ENCODE data around the gene CD74.

CD74 gene

DNA sequence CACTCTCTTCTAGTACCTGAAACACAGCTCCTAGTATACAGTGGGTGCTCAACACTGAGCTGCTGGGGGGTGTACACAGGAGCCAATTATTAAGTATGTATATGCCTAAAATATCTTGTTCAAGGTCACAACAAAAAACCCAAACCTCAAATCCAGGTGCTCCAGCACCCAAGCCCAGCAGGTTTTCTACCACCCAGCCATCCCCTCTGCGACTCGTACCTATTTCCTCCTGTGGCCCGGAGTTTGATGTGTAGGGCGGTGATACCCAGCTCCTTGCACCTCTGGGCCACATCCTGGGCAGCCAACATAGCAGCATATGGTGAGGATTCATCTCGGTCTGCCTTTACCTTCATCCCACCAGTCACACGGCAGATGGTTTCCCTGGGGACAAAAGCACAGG is 33.9 kb upstream of the CD74 start:
- TF ChIP-seq, protein P1, sequence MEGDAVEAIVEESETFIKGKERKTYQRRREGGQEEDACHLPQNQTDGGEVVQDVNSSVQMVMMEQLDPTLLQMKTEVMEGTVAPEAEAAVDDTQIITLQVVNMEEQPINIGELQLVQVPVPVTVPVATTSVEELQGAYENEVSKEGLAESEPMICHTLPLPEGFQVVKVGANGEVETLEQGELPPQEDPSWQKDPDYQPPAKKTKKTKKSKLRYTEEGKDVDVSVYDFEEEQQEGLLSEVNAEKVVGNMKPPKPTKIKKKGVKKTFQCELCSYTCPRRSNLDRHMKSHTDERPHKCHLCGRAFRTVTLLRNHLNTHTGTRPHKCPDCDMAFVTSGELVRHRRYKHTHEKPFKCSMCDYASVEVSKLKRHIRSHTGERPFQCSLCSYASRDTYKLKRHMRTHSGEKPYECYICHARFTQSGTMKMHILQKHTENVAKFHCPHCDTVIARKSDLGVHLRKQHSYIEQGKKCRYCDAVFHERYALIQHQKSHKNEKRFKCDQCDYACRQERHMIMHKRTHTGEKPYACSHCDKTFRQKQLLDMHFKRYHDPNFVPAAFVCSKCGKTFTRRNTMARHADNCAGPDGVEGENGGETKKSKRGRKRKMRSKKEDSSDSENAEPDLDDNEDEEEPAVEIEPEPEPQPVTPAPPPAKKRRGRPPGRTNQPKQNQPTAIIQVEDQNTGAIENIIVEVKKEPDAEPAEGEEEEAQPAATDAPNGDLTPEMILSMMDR (conservative IDR thresholded peaks at IDR 0.05) = no peak
- TF ChIP-seq ZFX (IDR thresholded peaks at IDR 0.05) = no peak
- H3K27ac ChIP-seq = 0 out of 2 replicates have a peak overlapping the region, but pooled peaks have one; percentile 93

DNA sequence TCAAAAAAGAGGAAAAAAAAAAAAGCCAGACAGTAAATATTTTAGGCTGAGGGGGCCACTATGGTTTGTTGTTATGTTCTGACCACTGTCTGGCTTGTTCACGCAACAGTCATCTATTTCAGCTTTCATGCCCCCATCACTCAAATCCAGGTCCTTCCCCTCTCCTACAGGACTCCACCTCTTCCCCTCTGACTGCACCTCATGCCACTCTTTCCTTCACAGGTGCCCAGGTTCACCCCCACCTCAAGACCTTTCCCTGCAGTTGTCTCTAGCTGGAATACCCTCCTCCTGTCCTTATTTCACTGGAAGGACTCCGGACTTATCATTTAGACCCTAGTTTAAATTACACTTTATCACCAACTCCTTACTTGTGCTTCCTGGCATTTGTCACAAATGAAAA is 33.4 kb upstream of the CD74 start:
- no peak overlapping the region for H3K27ac ChIP-seq
- TF ChIP-seq, protein P1 (conservative IDR thresholded peaks at IDR 0.05) = no peak
- no peak for TF ChIP-seq ZFX (IDR thresholded peaks at IDR 0.05)

DNA sequence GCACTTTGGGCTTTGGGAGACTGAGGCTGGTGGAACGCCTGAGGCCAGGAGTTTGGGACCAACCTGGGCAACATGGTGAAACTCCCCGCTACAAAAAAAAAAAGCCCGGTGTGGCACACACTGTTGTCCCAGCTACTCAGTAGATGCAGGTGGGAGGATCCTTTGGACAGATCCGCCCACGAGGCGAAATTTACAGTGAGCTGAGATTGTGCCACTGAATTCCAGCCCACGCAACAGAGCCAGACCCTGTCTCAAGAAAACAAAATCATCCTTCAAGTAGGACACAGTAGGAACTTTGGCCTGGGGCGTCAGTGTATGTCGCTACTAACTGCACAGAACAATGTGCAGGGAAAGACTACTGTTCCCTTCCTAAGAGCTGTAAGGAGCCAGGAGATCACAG is 32.1 kb upstream of the CD74 start:
- no peak for TF ChIP-seq ZFX (IDR thresholded peaks at IDR 0.05)
- TF ChIP-seq, protein P1 (conservative IDR thresholded peaks at IDR 0.05) = no peak
- H3K27ac ChIP-seq = no peak overlapping the region

DNA sequence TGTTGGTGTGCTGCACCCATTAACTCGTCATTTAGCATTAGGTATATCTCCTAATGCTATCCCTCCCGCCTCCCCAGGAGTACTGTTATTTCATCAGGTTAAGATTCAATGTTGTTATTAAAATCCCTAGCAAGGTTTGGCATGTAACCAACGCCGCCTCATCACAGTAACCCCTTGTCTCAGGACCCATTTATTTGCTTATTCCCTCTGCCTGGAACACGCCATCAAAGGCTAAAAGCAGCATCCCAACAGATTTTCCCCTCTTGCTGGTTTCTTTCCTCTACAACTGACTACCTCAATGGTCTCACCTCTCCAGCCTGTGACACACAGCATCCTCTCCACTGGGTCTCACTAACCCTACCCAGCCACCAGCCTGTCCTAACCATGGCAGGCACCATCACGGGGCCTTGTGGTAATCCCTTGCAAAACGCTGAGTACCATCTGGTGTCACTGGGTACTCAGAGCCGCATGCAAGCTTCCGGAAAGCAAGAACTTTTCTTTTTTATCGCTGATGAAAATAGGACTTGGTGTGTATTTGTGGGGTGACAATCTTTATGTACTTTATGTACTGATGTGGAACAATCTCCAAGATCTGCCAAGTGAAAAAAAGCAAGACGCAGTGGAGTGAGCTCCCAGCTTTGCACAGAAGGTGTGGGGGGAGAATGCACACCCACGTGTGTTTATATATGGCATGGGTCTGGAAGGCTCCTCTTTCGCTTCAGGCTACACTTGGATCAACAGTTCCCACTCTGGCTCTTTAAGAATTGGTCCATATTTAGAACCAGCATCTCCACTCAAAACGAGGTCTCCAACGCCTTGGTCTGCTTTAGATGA is 30.7 kb upstream of the CD74 start:
- TF ChIP-seq, protein P1 (conservative IDR thresholded peaks at IDR 0.05) = no peak
- TF ChIP-seq ZFX (IDR thresholded peaks at IDR 0.05) = no peak
- no peak overlapping the region for H3K27ac ChIP-seq

- H3K27ac ChIP-seq = no peak overlapping the region
- TF ChIP-seq, protein P1 (conservative IDR thresholded peaks at IDR 0.05) = no peak
- no peak for TF ChIP-seq ZFX (IDR thresholded peaks at IDR 0.05)
Measured at GRCh38 chr5:150442699-150443080, 30.0 kb upstream of the CD74 start.

GRCh38 chr5:150441813-150442698 is 29.3 kb upstream of the CD74 start:
- peak overlapping the region; percentile 29; the same call in 1 of the 2 replicates for H3K27ac ChIP-seq
- no peak for TF ChIP-seq ZFX (IDR thresholded peaks at IDR 0.05)
- TF ChIP-seq, protein P1 (conservative IDR thresholded peaks at IDR 0.05) = no peak

All from C4-2B (cell line).